Effector CD4-positive, alpha-beta T cell (primary cell): ENCODE results near the gene DUSP15.
"Not testable (repeated sequence)": the region's sequence is repeated elsewhere in the genome, so short reads cannot be mapped to it uniquely, and the experiment has no call there.

Source experiments
- DNase-seq: peaks from one replicate; pipeline ENCODE4 v3.0.0-alpha.2; 2020

Gene DUSP15

DNA sequence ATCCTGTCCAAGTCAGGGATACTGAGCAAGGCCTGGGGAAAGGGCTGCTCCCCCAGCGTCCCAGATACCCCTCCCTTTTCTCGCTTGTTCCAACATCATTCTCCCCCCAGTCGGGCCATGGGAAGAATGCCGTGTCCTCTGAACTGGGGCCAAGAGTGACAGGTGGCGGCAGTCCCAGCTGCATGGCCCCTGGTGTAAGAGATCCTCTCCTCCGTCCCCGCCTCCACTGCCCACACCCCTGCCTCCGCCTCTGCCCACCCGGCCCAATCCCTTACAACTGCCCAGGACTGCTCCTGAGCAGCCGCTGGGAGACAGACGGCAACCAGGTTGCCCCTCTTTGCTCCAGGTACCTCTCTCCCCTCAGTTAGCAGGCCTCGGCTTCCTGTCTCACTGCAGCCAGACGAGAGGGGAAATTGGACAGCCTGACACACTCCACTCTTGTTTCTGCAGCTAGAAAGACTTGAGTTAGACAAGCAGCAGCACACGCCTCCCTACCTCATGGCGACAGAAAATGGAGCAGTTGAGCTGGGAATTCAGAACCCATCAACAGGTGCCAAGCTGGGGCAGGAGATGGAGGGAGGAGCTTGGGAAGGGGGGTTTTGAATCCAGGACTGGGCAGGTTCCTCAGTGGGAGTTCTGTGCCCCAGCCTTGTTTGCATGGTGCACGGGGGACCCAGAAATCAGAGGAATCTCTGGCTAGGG is 51.1 kb downstream of the DUSP15 start, which contains the start of gene MYLK2:
MYLK2 (plus strand) TSS at position 274 of the 702 bp plus-strand sequence; CDS start at position 499, 225 bp downstream.
- DNase-seq = no peak

DNA sequence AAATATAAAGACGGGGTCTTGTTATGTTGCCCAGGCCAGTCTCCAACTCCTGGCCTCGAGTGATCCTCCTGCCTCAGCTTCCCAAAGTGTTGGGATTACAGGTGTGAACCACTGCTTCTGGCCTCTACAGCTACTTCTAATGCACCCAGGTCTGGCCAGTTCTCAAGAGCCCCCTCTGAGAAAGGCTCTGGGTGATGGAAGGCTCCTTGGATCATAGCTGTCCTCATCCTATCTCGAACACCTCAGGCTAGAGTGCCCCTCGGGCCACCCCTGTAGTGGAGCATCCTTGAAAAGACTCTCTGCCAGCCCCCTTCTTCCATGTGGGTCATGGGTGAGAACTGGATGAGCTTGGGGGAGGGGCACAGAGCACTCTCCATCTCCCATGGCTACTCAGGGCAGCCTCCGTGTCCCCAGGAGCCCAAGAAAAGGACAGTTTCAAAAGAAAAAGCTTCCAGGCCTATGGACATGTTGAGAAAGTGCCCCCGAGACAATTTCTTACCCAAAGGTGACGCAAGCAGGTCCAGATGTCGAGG is 51.9 kb downstream of the DUSP15 start:
- DNase-seq = no peak

DNA sequence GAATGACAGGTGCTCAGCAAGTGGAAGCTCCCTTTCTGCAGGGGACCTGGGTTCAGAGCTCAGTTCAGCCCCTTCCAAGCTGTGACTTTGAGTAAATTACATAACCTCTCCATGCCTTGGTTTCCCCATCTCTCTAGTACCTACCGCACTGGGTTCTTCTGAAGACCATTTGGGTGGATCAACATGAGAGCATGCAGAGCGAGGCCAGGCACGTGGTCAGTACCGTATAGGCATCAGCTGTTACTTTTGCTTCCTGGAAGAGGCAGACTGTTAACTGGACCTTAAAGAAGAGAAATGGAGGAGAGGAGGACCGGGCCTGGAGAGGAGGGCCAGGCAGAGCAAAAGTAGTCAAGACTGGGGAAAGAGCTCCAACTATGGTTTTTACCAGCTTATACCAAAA is 52.9 kb downstream of the DUSP15 start:
- no peak for DNase-seq

DNA sequence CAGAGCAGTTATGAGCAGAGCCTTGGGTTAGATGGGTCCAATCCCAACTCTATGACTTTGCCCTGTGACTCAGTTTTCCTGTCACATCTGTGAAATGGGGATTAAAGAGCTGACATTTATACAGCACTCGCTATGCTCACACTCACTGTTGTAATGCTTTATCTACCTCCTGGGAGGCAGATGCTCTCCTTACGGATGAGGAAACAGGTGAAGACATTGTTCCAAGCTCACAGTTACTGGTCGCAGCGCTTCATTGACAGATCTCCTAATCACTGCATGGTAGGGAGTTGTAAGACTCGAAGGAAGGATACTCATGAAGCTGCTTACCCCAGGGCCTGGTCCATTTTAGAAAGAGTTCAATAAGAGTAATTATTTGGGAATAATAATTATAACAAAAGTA is 54.1 kb downstream of the DUSP15 start:
- no peak for DNase-seq

DNA sequence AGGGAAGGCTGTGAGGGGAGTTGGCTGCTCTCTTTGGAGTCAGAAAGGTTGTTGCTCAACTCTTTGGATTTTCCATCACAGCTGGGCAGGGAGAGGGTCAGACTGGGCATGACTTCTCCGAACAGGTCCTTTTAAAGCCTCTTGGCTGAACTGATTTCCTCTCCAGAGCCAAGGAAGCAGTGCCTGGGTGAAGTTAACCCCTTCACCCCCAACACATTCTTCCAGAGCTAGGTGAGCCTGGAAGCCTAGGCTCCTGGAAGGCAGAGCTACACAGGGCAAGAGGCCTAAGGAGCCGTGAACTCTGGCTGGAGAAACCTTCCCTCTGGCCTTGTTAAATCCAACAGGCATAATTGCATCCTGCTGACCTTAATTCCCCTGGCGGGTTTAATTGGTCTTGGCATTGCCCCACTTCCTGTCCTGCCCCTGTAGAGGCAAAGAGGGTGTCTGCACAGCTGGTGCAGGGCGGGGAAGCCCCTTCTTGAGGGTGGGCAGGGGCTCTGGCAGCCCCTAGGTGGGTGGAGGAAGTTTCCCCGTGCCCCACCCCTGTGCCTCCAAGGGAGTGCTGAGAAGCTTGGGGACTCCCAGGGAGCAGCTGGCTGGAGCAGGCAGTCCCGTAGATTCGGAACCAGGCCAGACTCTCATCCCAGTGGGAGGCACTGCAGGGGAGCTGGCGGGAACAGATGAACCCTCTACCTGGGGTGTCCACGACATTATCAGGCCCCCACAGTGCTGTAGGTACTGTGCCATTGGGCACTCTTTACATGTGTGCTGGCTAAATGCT is 54.7 kb downstream of the DUSP15 start:
- no peak for DNase-seq

DNA sequence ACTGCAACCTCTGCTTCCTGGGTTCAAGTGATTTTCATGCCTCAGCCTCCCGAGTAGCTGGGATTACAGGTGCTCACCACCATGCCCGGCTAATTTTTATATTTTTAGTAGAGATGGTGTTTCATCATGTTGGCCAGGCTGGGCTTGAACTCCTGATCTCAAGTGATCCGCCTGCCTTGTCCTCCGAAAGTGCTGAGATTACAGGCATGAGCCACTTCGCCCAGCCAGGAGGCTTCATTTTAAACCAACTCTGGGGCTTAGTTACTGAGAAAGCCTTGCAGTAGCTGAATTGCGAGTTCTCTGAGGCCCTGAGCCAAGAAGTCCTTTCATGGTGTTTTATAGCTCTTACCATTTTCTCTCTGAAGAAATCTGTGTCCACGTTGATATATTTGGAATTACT is 56.2 kb downstream of the DUSP15 start:
- DNase-seq = not testable (repeated sequence)

DNA sequence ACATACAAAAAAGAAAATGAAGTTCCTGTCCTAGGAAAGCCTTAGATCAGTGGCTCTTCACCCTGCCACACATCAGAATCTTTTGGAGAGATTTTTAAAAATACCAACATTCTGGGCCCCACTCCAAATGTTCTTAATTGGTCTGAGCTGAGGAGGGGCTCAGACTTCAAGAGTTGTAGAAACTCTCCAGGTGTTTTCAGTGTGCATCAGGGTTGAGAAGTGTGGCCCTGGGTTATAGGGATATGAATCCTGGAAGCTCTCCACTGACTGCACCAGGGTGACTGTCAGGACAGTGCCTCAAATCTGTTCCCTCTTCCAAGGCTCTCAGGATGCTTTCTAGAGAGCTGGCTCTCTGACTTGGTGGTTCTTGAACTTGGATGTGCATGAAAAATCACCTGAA is 56.7 kb downstream of the DUSP15 start:
- no peak for DNase-seq

DNA sequence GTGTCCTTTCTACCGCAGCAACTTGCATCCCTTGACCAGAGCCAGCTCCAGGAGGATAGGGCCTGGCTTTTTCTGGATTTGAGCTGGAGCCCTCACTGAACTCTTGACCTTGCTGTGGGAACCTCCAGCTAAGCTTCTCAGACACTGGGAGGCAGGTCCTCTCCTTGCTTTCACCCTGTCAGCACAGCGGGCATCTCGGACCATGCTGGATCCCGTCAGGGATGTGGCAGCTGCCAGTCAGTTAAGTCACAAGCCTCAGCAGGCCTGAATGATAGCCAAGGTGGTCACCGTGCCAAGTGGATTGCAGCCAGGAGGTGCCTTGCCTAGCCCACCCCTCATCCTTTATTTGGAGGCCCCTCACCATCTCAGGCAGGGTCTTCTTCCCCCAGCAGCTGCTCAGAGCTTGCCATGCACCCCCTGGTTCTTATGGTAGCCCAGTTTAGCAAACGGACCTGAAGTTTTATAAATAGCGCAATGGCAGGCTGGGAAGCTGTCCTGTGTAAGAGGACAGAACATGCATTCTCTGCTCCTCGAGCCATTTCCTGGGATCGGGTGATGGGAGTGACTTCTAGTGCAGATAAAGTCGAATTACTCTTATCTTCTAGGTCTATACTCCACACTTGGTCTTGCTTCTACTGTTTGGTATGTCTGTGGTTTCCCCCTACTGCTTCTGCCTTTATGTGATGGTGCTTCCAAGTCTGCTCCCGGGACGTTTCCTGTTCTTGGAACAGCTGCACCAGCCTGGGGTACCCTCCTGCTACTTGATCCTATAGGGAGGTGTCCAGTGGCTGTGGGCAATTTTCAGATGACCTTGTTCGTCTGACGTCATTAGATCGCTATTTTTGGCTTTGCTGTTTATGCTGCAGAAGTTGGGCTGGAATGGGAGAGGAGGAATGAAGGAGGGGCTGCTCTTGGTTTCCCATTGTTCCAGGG is 58.3 kb downstream of the DUSP15 start:
- no peak for DNase-seq

DNA sequence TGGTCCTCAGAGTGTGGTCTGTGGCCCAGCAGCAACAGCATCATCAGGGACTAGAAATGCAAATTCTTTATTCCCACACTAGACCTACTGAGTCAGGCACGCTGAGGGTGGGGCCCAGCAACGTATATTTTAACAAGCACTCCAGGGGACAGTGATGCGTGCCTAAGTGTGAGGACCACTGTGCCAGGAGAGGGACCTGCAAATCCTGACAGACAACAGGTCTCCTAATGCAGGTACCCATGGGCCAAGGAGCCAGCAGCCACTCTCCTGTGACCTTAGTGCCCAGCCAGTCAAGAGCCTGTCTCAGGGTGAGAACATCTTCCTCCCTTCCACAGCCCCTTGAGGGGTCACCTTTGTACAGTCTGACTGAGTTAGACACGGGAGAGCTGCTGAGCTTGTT is 59.1 kb downstream of the DUSP15 start:
- DNase-seq = no peak
